Measurements from ENCODE around the gene PRKCH. TPM values are rescaled to one million over a fixed set of nuclear protein-coding genes. Genes with fewer than 3 reads are reported as not detected.

PRKCH gene
- total RNA-seq, 1 donor from 2014 or later, result 209 TPM

DNA sequence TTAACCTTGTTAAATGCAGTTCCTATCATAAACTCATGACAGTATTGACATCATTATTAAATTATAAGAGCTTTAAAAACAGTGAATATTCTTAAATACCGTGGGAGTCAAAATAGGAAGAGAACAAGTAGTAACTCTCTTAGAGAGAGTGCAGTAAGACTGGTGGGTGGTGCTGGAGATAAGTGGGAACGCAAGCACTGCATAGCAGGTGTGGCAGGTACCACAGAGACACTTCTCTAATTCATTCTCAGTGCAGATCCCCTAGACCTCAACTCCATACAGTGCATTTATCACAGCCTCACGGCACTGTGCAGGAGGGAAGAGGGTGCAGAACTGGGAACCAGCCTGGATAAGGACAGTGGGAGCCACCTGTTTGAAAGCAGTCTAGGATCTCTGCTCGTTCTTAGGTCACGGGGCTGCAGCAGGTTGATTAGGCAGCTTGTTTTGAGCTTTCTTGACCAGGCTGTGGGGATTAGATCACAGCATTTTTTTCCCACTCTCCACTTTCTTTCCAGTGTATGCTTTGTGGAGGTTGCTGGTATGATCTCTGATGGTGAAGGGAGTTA, 165.6 kb downstream of the PRKCH start:
- no peak for DNase-seq (ENCODE audit: low read depth in 2 of 2)

DNA sequence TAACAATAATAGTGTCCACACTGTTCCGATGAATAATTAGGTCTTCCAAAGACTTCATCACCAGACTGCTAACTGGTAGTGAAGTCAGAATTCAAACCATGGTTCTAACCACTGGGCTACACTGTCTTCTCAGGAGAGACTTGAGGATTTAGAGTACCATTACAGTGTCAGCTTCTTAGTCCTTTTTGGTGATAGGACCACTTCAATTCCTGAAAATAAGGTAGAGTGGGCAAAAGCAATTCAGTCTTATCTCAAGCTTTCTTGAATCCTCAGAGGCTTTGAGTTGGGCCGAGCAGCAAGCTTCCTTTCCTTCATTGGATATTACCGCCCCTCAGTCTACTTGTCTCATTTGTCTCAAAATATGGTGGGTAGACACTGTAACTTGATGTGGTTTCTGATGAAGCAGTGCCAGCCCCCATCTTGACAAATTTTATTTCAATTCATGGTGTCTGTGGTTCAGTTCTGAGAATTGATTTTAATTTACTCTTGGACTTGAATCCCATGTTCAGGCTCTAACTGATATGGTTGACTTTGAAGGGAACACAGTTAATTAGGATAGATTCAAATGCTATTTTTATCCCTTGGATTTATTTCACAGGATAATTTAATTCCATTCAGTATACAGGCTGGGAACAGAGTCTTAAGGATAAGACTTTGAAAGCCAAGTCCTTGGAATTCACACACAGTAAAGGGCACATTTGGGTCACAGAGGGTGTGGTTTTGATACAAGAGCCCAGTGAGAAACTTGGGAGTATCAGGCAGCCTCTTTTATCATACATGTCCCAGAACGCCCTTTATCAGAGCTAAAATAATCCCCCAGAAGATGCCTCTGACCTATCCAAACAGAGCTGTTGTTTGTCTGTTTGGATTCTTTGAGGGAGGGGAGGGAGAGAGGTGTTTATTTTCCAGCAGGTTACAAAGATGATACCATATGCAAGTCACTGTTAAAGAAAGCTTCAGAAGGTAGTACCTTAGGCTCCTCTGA, 167.3 kb downstream of the PRKCH start:
- DNase-seq (ENCODE audit: low read depth in 2 of 2), result no peak

- no peak for DNase-seq (ENCODE audit: low read depth in 2 of 2)
Measured at GRCh38 chr14:61489512-61489911, 168.1 kb downstream of the PRKCH start.

- no peak for DNase-seq (ENCODE audit: low read depth in 2 of 2)
Measured at GRCh38 chr14:61489932-61490331, 168.6 kb downstream of the PRKCH start.

DNA sequence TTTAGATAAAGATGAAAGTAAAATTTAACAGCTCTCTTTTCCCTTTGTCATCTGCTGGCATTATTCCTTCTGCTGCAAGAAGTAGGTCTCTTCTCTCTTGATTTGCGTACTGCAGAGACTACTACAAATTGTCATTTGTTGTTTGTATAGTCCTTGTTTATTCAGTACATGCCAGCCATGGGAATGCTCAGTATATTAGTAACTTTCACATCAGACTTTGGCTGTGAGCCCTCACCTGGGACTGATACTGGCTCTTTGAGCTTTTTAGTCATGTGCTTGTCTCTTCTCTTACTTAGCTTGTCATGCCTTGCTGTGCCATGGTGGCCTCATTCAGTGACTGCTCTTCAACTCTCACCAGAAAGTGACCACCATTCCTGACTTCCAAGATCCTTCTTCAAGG, 169.8 kb downstream of the PRKCH start:
- DNase-seq (ENCODE audit: low read depth in 2 of 2), result no peak

- no peak for DNase-seq (ENCODE audit: low read depth in 2 of 2)
Measured at GRCh38 chr14:61491876-61492434, 170.6 kb downstream of the PRKCH start.

- no peak for DNase-seq (ENCODE audit: low read depth in 2 of 2)
Measured at GRCh38 chr14:61492474-61492873, 171.1 kb downstream of the PRKCH start.

- DNase-seq (ENCODE audit: low read depth in 2 of 2), result no peak
Measured at GRCh38 chr14:61493239-61493638, 171.9 kb downstream of the PRKCH start.

GRCh38 chr14:61494018-61494417, 172.6 kb downstream of the PRKCH start:
- no peak for DNase-seq (ENCODE audit: low read depth in 2 of 2)

DNA sequence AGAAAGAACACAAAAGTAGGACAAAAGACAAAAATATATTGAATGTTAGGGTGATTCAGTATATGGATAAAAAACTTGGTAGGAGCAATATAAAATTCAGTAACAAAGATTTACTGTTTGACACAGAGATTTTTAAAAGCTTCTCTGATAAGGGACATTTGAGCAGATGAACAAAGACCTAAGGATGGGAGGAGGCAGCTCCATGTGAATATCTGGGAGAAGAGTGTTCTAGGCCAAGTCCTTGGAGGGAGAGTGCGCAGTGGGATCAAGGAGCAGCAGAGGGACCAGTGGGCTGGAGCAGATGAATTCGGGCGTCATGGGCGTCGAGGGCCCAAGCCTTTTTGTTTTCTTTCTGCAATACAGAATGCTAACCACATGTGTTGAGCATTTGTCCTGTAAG, 174.4 kb downstream of the PRKCH start:
- DNase-seq (ENCODE audit: low read depth in 2 of 2), result no peak

GRCh38 chr14:61498303-61498702, 176.9 kb downstream of the PRKCH start:
- peak in 1 of 2 donors; percentile 61 for DNase-seq (ENCODE audit: low read depth in 2 of 2)

- DNase-seq (ENCODE audit: low read depth in 2 of 2), result peak in 1 of 2 donors; percentile 88
Measured at GRCh38 chr14:61498811-61499210, 177.4 kb downstream of the PRKCH start.

DNA sequence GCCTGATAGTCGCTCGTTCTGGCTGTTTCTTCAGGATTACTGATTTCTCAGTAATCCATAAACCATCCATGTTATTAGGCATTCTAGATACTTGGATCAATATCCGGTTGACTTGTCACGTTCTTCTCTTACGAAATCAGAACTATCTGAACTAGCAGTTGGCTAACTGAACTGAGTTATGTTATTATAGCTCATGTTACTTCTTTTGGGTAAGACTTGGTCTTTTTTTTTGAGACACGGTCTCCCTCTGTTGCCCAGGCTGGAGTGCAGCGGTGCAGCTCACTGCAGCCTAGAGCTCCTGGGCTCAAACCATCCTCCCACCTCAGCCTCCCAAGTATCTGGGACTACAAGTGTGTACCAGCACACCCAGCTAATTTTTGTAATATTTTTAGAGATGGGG, 178.6 kb downstream of the PRKCH start:
- DNase-seq (ENCODE audit: low read depth in 2 of 2), result no peak

DNA sequence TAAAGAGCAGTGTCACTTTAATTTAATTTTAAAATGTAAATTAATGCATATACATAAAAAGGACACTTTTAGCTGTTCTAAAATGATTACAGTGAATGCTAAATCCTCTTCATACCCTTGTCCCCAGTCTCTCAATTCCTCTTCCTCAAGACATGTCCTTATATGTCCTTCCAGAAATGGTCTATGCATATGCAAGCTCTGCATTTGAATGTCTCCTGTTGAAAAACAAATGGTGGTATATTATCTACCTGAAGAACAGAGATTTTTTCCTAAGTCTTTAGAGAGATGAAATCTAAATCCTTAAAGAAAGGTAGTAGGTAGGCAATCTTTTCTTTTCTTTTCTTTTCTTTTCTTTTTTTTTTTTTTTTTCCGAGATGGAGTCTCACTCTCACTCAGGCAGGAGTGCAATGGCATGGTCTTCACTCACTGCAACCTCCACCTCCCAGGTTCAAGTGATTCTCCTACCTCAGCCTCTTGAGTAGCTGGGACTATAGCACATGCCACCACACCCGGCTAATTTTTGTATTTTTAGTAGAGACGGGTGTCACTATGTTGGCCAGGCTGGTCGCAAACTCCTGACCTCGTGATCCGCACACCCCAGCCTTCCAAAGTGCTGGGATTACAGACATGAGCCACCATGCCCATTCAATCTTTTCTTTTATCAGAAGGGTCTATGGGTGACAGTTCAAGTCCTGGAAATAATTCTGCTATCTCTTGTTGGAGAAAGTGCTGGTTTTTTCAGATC, 180.5 kb downstream of the PRKCH start:
- DNase-seq (ENCODE audit: low read depth in 2 of 2), result no peak

- peak in 1 of 2 donors; percentile 31 for DNase-seq (ENCODE audit: low read depth in 2 of 2)
Measured at GRCh38 chr14:61502459-61503093, 181.2 kb downstream of the PRKCH start.

DNA sequence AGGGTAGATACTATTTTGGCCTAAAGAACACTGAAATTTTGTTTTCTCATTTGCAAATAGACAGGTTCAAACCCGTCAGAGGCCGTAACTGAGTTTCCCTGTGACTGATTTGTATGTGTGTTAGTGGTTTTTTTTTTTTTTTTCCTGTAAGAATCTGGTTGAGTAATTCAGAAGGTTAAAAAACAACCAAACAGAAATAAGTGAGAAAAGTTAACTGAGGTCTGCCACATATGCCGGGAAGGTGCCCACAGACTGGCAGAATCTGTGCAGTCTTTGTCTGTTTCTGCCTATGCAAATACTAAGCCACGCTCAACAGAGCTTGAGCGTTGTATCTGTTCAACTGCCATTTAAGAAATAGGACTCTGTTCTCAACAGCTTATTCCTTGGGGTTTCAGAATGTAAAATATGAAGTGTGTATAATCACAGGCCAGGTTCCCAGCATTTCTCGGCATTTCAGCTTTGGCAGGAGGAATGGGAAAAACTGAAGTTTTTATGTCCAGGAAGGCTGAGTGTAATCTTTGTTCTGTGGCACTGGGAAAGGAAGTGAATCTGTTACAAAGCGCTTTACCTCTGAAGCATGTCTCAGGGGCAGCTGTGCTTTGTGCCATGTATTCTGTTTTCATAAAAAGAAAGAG, 181.9 kb downstream of the PRKCH start:
- DNase-seq (ENCODE audit: low read depth in 2 of 2), result peak; percentile 68 to 84

DNA sequence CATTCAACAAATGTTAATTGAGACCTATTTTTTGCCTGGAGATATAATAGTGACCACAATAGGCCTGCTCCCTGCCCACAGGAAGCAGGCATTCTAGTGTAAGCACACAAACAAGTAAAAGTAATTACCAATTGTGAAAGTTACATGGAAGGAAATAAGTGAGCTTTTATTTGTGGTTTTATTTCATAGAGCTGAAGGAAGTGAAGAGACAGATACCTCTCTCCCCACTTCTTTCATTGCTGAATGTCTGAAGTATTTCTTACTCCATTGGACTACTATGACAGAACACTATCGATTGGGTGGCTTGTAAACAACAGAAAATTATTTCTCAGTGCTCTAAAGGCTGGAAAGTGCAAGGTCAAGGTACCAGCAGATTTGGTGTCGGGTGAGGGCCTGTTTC, 183.5 kb downstream of the PRKCH start:
- no peak for DNase-seq (ENCODE audit: low read depth in 2 of 2)

- DNase-seq (ENCODE audit: low read depth in 2 of 2), result peak; percentile 42 to 90
Measured at GRCh38 chr14:61505815-61506809, 184.7 kb downstream of the PRKCH start.

GRCh38 chr14:61508526-61508925, 187.1 kb downstream of the PRKCH start:
- DNase-seq (ENCODE audit: low read depth in 2 of 2), result no peak

Data from dermis microvascular lymphatic vessel endothelial cell (primary cell).